ENCODE measurements around the gene PHF13. TPM values are rescaled to one million over a fixed set of nuclear protein-coding genes. Genes with fewer than 3 reads are reported as not detected.
A peak's percentile ranks its signal among the peaks of the same experiment; 100 is the strongest.
"Not testable (repeated sequence)": the region's sequence is repeated elsewhere in the genome, so short reads cannot be mapped to it uniquely, and the experiment has no call there.

Gene PHF13
- total RNA-seq, 4 donors from 2014 or later, result 12.9 to 17.7 (median 15.7) TPM

GRCh38 chr1:6596886-6597776 lies 16.4 kb upstream of the PHF13 start:
- H3K27me3 ChIP-seq, result no peaks in the 10 kb centered on the region
- 70 to 72% methylated on average over 10 to 13 of the region's 15 CpGs for WGBS, 2 donors
- H3K4me1 ChIP-seq, result peaks cover 0 to 69% (median 48%) of the 10 kb centered on the region in 4 donors
- peak overlapping the region in 2 of 4 donors; percentile 47 to 53 for H3K27ac ChIP-seq
- peaks cover 0 to 78% (median 47%) of the 10 kb centered on the region in 3 donors for H3K36me3 ChIP-seq
- TF ChIP-seq POLR2A (IDR thresholded peaks at IDR 0.05), result no peak
- TF ChIP-seq EP300 (IDR thresholded peaks at IDR 0.05), result no peak
- no peak for TF ChIP-seq CTCF (IDR thresholded peaks at IDR 0.05)
- no peaks in the 10 kb centered on the region for H3K9me3 ChIP-seq
- DNase-seq (ENCODE audit: low spot score in 2 of 2), result no peak
- peak overlapping the region in 2 of 4 donors; percentile 5 to 17 for H3K4me3 ChIP-seq

DNA sequence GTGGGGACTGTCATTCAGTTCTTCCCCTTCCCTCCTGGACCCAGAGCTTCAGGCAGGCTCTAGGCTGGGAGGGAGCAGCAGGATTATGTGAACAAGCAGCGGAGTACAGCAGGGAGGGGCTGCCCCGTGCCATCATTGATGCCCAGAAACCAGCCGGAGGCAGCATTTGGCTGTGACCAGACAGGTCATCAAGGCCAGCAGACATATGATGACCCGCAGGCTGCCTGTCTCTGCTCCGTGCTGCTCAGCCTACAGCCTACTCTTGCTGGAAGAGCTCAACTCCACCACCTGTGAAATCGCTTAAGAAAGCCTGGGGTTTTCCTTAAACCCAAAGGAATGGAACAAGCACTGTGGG lies 15.8 kb upstream of the PHF13 start:
- H3K9me3 ChIP-seq, result no peaks in the 10 kb centered on the region
- H3K4me1 ChIP-seq, result peaks cover 0 to 63% (median 48%) of the 10 kb centered on the region in 4 donors
- peaks cover 0 to 71% (median 47%) of the 10 kb centered on the region in 3 donors for H3K36me3 ChIP-seq
- no peaks in the 10 kb centered on the region for H3K27me3 ChIP-seq
- TF ChIP-seq POLR2A (IDR thresholded peaks at IDR 0.05), result no peak
- no peak for TF ChIP-seq CTCF (IDR thresholded peaks at IDR 0.05)
- no peak for TF ChIP-seq EP300 (IDR thresholded peaks at IDR 0.05)
- 75 to 82% methylated on average over 4 to 6 of the region's 6 CpGs for WGBS, 2 donors
- peak overlapping the region in 2 of 4 donors; percentile 38 to 47 for H3K27ac ChIP-seq
- H3K4me3 ChIP-seq, result no peak overlapping the region
- DNase-seq (ENCODE audit: low spot score in 2 of 2), result no peak

- peaks cover 0 to 55% (median 32%) of the 10 kb centered on the region in 3 donors for H3K36me3 ChIP-seq
- H3K4me1 ChIP-seq, result peaks cover 0 to 65% (median 56%) of the 10 kb centered on the region in 4 donors
- 78 to 89% methylated on average over 20 to 25 of the region's 31 CpGs for WGBS, 2 donors
Measured at GRCh38 chr1:6599141-6599975, 14.2 kb upstream of the PHF13 start.

DNA sequence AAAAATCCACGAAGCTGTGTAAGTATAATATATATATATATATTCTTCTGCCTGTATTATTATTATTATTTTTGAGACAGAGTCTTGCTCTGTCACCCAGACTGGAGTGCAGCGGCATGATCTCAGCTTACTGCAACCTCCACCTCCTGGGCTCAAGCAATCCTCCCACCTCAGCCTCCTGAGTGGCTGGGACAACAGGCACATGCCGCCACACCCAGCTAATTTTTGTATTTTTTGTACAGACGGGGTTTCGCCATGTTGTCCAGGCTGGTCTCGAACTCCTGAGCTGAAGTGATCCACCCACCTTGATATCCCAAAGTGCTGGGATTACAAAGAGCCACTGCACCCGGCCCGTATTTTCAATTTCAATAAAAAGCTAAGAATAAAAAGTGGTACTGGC lies 13.5 kb upstream of the PHF13 start:
- Histone ChIP-seq H3K4me1 (peaks cover 0 to 71% (median 62%) of the 10 kb centered on the region in 4 donors), H3K27ac (peak overlapping the region; percentile 95 to 100 (median 98))
- 63 to 64% methylated on average over 8 of the region's 8 CpGs for WGBS, 2 donors

More at GRCh38 chr1:6599141-6599975, 14.2 kb upstream of the PHF13 start:
- Histone ChIP-seq H3K27me3 (no peaks in the 10 kb centered on the region), H3K9me3 (no peaks in the 10 kb centered on the region), H3K4me3 (peak overlapping the region in 3 of 4 donors; percentile 95 to 97 (median 95)), H3K27ac (peak overlapping the region; percentile 95 to 100 (median 98))
- DNase-seq (ENCODE audit: low spot score in 2 of 2), result no peak
- TF ChIP-seq CTCF (IDR thresholded peaks at IDR 0.05) (no peak), POLR2A (IDR thresholded peaks at IDR 0.05) (no peak), EP300 (IDR thresholded peaks at IDR 0.05) (no peak)

DNA sequence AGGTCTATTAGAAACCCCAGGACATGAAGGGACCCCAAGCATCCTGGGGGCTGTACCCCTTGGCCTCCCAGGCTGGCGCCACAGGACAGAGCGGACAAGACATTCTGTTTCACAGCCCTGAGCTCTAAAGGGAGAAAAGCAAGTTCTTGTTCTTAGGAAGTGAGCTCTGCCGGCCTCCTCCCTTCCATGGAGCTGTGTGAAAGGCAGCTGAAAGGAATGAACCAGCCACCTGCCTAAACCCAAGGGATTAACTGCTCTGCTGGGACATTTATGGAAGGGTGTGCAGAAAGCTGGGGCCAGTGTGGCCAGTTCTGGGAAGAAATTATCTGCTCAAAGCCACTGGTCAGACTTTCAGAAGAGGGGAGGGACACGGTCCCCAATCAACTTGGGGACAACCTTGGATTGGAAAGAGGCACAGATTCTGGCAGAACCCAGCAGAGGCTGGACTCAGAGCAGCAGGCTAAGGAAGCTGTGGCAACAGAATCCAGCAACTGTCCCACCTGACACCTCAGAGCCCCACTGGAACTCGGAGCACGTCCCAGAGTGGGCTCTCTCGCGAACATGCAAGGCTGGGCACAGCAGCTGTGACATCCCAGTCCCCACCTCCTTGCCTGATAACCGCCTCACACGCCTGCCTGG lies 13.0 kb upstream of the PHF13 start:
- peaks cover 0 to 44% (median 24%) of the 10 kb centered on the region in 3 donors for H3K36me3 ChIP-seq
- WGBS, 2 donors, result 10 to 24% methylated on average over 8 to 10 of the region's 10 CpGs
- TF ChIP-seq EP300 (IDR thresholded peaks at IDR 0.05), result no peak
- no peak for TF ChIP-seq POLR2A (IDR thresholded peaks at IDR 0.05)
- no peak for TF ChIP-seq CTCF (IDR thresholded peaks at IDR 0.05)
- H3K27me3 ChIP-seq, result no peaks in the 10 kb centered on the region
- peak overlapping the region; percentile 83 to 97 (median 95) for H3K4me3 ChIP-seq
- peaks cover 0 to 73% (median 66%) of the 10 kb centered on the region in 4 donors for H3K4me1 ChIP-seq
- H3K27ac ChIP-seq, result peak overlapping the region; percentile 95 to 100 (median 98)
- DNase-seq (ENCODE audit: low spot score in 2 of 2), result no peak
- no peaks in the 10 kb centered on the region for H3K9me3 ChIP-seq

More for the DNA sequence above, 13.5 kb upstream of the PHF13 start:
- H3K36me3 ChIP-seq, result peaks cover 0 to 49% (median 29%) of the 10 kb centered on the region in 3 donors
- not testable (repeated sequence) for H3K27me3 ChIP-seq; H3K9me3 ChIP-seq; DNase-seq (ENCODE audit: low spot score in 2 of 2)
- H3K4me3 ChIP-seq, result peak overlapping the region; percentile 83 to 97 (median 95)

Measured in tibial nerve (tissue), 4 donors.